Measurements from ENCODE around the gene ITIH5. TPM values are rescaled to one million over a fixed set of nuclear protein-coding genes. Genes with fewer than 3 reads are reported as not detected.
"Not testable (repeated sequence)": the region's sequence is repeated elsewhere in the genome, so short reads cannot be mapped to it uniquely, and the experiment has no call there.

ITIH5 gene
- total and polyA plus RNA-seq, 8 donors = 4.0 to 28.6 (median 14.6) TPM

- Histone ChIP-seq H3K4me3 (no peak overlapping the region), H3K36me3 (no peaks in the 10 kb centered on the region), H3K9me3 (peaks cover 0 to 34% (median 24%) of the 10 kb centered on the region in 4 donors), H3K27me3 (peaks cover 0 to 7% (median 0%) of the 10 kb centered on the region in 3 donors), H3K27ac (no peak overlapping the region), H3K4me1 (no peaks in the 10 kb centered on the region)
- DNase-seq = no peak
- no peak for TF ChIP-seq POLR2A (IDR thresholded peaks at IDR 0.05)
- no peak for TF ChIP-seq POLR2AphosphoS5 (IDR thresholded peaks at IDR 0.05)
- no peak for TF ChIP-seq EP300 (IDR thresholded peaks at IDR 0.05)
- TF ChIP-seq, protein P1, sequence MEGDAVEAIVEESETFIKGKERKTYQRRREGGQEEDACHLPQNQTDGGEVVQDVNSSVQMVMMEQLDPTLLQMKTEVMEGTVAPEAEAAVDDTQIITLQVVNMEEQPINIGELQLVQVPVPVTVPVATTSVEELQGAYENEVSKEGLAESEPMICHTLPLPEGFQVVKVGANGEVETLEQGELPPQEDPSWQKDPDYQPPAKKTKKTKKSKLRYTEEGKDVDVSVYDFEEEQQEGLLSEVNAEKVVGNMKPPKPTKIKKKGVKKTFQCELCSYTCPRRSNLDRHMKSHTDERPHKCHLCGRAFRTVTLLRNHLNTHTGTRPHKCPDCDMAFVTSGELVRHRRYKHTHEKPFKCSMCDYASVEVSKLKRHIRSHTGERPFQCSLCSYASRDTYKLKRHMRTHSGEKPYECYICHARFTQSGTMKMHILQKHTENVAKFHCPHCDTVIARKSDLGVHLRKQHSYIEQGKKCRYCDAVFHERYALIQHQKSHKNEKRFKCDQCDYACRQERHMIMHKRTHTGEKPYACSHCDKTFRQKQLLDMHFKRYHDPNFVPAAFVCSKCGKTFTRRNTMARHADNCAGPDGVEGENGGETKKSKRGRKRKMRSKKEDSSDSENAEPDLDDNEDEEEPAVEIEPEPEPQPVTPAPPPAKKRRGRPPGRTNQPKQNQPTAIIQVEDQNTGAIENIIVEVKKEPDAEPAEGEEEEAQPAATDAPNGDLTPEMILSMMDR (IDR thresholded peaks at IDR 0.05) = no peak
- intact Hi-C loops (cut with DNase I; ENCODE audit: low total_unique reads) = loop anchor here (5.0 kb wide), 1 partner anchor 167 kb away; no protein-coding TSS in a partner anchor
Observed at GRCh38 chr10:7689591-7689990, 22.8 kb upstream of the ITIH5 start.

GRCh38 chr10:7687228-7687907 is 20.6 kb upstream of the ITIH5 start:
- peaks cover 0 to 14% (median 0%) of the 10 kb centered on the region in 3 donors for H3K27me3 ChIP-seq
- peaks cover 0 to 21% (median 15%) of the 10 kb centered on the region in 4 donors for H3K9me3 ChIP-seq
- TF ChIP-seq, protein P1 (IDR thresholded peaks at IDR 0.05) = peak in 5 of 7 experiments; percentile 75 to 95 (median 85)
- TF ChIP-seq POLR2AphosphoS5 (IDR thresholded peaks at IDR 0.05) = peak; percentile 44 to 79 (median 49)
- no peak for TF ChIP-seq POLR2A (IDR thresholded peaks at IDR 0.05)
- TF ChIP-seq EP300 (IDR thresholded peaks at IDR 0.05) = no peak
- no peaks in the 10 kb centered on the region for H3K36me3 ChIP-seq
- no peaks in the 10 kb centered on the region for H3K4me1 ChIP-seq
- intact Hi-C loops (cut with DNase I; ENCODE audit: low total_unique reads) = loop anchor here (5.0 kb wide), 1 partner anchor 165 kb away; no protein-coding TSS in a partner anchor
- H3K27ac ChIP-seq = no peak overlapping the region
- 19 to 24% (median 21%) methylated on average over 20 of the region's 20 CpGs for WGBS, 5 donors
- DNase-seq = peak; percentile 84 to 97
- no peak overlapping the region for H3K4me3 ChIP-seq

DNA sequence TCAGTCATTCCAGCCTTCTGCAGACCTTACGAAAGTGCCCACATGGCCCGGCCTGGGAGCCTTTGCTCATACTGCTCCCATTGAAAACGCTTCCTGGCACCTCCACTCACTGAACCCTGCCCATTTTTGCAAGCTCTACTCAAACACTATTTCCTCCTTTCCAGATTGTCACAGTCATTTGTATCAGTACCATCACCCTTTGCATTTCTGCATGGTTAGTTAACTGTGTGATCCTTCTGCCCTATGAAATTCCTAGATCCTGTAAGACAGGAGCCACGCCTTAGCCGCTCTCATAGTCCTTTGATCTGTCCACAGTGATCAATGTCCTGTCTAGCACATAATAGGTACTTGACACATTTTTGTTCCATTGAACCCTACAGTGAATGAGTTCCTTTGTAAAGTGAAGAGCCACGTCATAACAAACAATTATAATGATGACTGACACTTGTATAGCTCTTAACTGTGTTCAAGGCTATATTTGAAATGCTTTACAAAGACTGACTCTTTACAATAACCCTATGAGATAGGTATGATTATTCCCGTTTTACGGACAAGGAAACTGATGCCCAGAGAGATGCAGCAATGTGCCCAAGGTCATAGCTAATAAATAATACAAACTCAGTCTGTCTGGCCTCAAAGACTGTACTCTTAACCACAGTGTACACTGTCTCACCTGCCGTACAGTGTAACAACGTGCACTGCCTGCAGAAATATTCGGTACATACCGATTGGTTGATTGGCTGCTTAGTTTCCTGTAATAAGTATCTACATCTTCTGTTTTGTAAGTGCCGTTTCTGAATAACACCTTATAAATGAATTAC is 19.8 kb upstream of the ITIH5 start:
- Histone ChIP-seq H3K4me1 (no peaks in the 10 kb centered on the region), H3K36me3 (no peaks in the 10 kb centered on the region), H3K9me3 (peaks cover 0 to 14% (median 8%) of the 10 kb centered on the region in 4 donors), H3K27ac (no peak overlapping the region), H3K27me3 (peaks cover 0 to 14% (median 0%) of the 10 kb centered on the region in 3 donors), H3K4me3 (no peak overlapping the region)
- no peak for DNase-seq
- 64 to 67% (median 65%) methylated on average over 13 of the region's 13 CpGs for whole genome bisulfite sequencing, 5 donors
- intact Hi-C loops (cut with DNase I; ENCODE audit: low total_unique reads) = loop anchor here (5.0 kb wide), 1 partner anchor 164 kb away; no protein-coding TSS in a partner anchor
- no peak for TF ChIP-seq POLR2AphosphoS5 (IDR thresholded peaks at IDR 0.05)
- no peak for TF ChIP-seq EP300 (IDR thresholded peaks at IDR 0.05)

GRCh38 chr10:7680078-7680477 is 13.3 kb upstream of the ITIH5 start:
- WGBS, 5 donors = 66 to 79% (median 75%) methylated on average over 5 of the region's 5 CpGs

DNA sequence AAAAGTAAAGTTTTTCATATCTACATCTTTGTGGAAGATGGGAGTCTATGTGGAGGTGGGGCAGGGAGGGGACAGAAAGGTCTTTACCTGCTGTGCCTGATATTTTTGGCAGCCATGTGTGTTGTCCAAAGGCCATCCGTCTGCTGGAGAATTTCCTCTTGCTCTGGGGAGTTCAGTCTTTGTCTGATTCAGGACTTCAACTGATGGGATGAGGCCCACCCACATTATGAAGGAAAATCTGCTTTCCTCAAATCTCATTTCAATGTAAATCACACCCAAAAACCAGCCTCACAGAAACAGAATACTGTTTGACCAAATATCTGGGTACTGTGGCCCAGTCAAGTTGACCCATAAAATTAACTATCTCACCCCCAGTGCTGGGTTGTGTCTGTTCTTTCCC is 12.5 kb upstream of the ITIH5 start:
- H3K4me1 ChIP-seq = no peaks in the 10 kb centered on the region
- H3K9me3 ChIP-seq = no peaks in the 10 kb centered on the region
- H3K36me3 ChIP-seq = no peaks in the 10 kb centered on the region
- intact Hi-C loops (cut with DNase I; ENCODE audit: low total_unique reads) = no loop called here
- no peak overlapping the region for H3K27ac ChIP-seq
- no peak overlapping the region for H3K4me3 ChIP-seq
- peaks cover 0 to 48% (median 11%) of the 10 kb centered on the region in 3 donors for H3K27me3 ChIP-seq
- WGBS, 5 donors = 82 to 94% (median 86%) methylated on average over 1 of the region's 1 CpG
- TF ChIP-seq POLR2A (IDR thresholded peaks at IDR 0.05) (no peak), POLR2AphosphoS5 (IDR thresholded peaks at IDR 0.05) (no peak), EP300 (IDR thresholded peaks at IDR 0.05) (no peak)
- TF ChIP-seq, protein P1 (IDR thresholded peaks at IDR 0.05) = no peak
- DNase-seq = no peak

More at GRCh38 chr10:7680078-7680477, 13.3 kb upstream of the ITIH5 start:
- H3K27ac ChIP-seq; intact Hi-C loops (cut with DNase I; ENCODE audit: low total_unique reads); DNase-seq; H3K4me3 ChIP-seq; H3K9me3 ChIP-seq; H3K36me3 ChIP-seq; H3K4me1 ChIP-seq: not testable (repeated sequence)
- H3K27me3 ChIP-seq = peaks cover 0 to 43% (median 11%) of the 10 kb centered on the region in 3 donors
